ENCODE results near the gene DSG2.

The DSG2 gene

GRCh38 chr18:31596081-31596872 is 98.3 kb downstream of the DSG2 start:
- TF ChIP-seq CTCF (IDR thresholded peaks at IDR 0.05; ENCODE audit: low read length) (no peak), EZH2 (IDR thresholded peaks at IDR 0.05; ENCODE audit: borderline replicate concordance, low read length) (no peak)
- Histone ChIP-seq H3K4me3 (ENCODE audit: low read depth, low read length, poor library complexity, severe bottlenecking) (no peak overlapping the region), H3K4me2 (ENCODE audit: low read length) (no peak overlapping the region), H3K79me2 (ENCODE audit: insufficient read depth, low read length) (no peaks in the 10 kb centered on the region), H2AFZ (ENCODE audit: low read length) (no peak overlapping the region), H3K9me2 (ENCODE audit: low read depth, low read length) (no peaks in the 10 kb centered on the region), H3K27ac (ENCODE audit: low read depth, low read length, poor library complexity, severe bottlenecking) (no peak overlapping the region), H3K9me3 (ENCODE audit: low read length) (no peaks in the 10 kb centered on the region), H3F3A (ENCODE audit: insufficient read depth, low read length) (no peaks in the 10 kb centered on the region), H4K20me1 (ENCODE audit: insufficient read depth, low read length) (no peaks in the 10 kb centered on the region), H3K4me1 (ENCODE audit: insufficient read depth, low read length, severe bottlenecking) (no peaks in the 10 kb centered on the region), H3K9ac (ENCODE audit: low read length) (no peak overlapping the region), H3K36me3 (ENCODE audit: insufficient read depth, low read length) (no peaks in the 10 kb centered on the region), H3K27me3 (ENCODE audit: insufficient read depth, low read length) (no peaks in the 10 kb centered on the region)

GRCh38 chr18:31598021-31598805 is 100.2 kb downstream of the DSG2 start:
- Histone ChIP-seq H4K20me1 (ENCODE audit: insufficient read depth, low read length) (no peaks in the 10 kb centered on the region), H3K4me2 (ENCODE audit: low read length) (no peak overlapping the region), H3K9me2 (ENCODE audit: low read depth, low read length) (no peaks in the 10 kb centered on the region), H3K27me3 (ENCODE audit: insufficient read depth, low read length) (no peaks in the 10 kb centered on the region), H3K9ac (ENCODE audit: low read length) (no peak overlapping the region), H3K36me3 (ENCODE audit: insufficient read depth, low read length) (no peaks in the 10 kb centered on the region), H3K4me1 (ENCODE audit: insufficient read depth, low read length, severe bottlenecking) (no peaks in the 10 kb centered on the region), H2AFZ (ENCODE audit: low read length) (no peak overlapping the region), H3K9me3 (ENCODE audit: low read length) (no peaks in the 10 kb centered on the region), H3F3A (ENCODE audit: insufficient read depth, low read length) (no peaks in the 10 kb centered on the region), H3K79me2 (ENCODE audit: insufficient read depth, low read length) (no peaks in the 10 kb centered on the region), H3K4me3 (ENCODE audit: low read depth, low read length, poor library complexity, severe bottlenecking) (no peak overlapping the region), H3K27ac (ENCODE audit: low read depth, low read length, poor library complexity, severe bottlenecking) (no peak overlapping the region)
- no peak for TF ChIP-seq EZH2 (IDR thresholded peaks at IDR 0.05; ENCODE audit: borderline replicate concordance, low read length)
- no peak for TF ChIP-seq CTCF (IDR thresholded peaks at IDR 0.05; ENCODE audit: low read length)

Measured in OCI-LY1 (cell line).